Naive B cell (primary cell): ENCODE data around the gene HNRNPL. TPM values are rescaled to one million over a fixed set of nuclear protein-coding genes. Genes with fewer than 3 reads are reported as not detected.
"Not testable (repeated sequence)": the region's sequence is repeated elsewhere in the genome, so short reads cannot be mapped to it uniquely, and the experiment has no call there.

Experiments
- ATAC-seq, 2 donors: fragments of 150-1000 bp; cut with Tn5 transposase; 2 replicates each; pipeline ENCODE4 v1.10.0; 2021; ENCODE audit warnings: low read depth in 2 of 2, mild to moderate bottlenecking in 2 of 2, moderate library complexity in 2 of 2
- DNase-seq: peaks from one replicate; pipeline ENCODE4 v3.0.0; 2022
- H3K27ac Mint-ChIP-seq, 6 donors: one replicate each; pipeline ENCODE4 v1.8.0; 2020 to 2022; ENCODE audit warnings: mild to moderate bottlenecking in 6 of 6, mixed read lengths in 6 of 6, moderate library complexity in 5 of 6, inconsistent platforms in 2 of 6
- H3K27me3 Mint-ChIP-seq, 3 donors: one replicate each; pipeline ENCODE4 v1.8.0; 2021 to 2022; ENCODE audit warnings: mixed read lengths in 3 of 3, mild to moderate bottlenecking in 1 of 3
- H3K36me3 Mint-ChIP-seq, 2 donors: one replicate each; pipeline ENCODE4 v1.8.0; 2020 to 2022; ENCODE audit warnings: mixed read lengths in 2 of 2, inconsistent platforms in 1 of 2, mild to moderate bottlenecking in 1 of 2
- H3K4me1 Mint-ChIP-seq, 3 donors: one replicate each; pipeline ENCODE4 v1.8.0; 2020 to 2022; ENCODE audit warnings: mixed read lengths in 3 of 3, inconsistent platforms in 1 of 3, mild to moderate bottlenecking in 1 of 3, moderate library complexity in 1 of 3
- H3K4me3 Mint-ChIP-seq, 8 donors: one replicate each; pipeline ENCODE4 v1.8.0; 2020 to 2022; ENCODE audit warnings: mild to moderate bottlenecking in 8 of 8, mixed read lengths in 8 of 8, moderate library complexity in 8 of 8, inconsistent platforms in 2 of 8
- H3K9me3 Mint-ChIP-seq, 7 donors: one replicate each; pipeline ENCODE4 v1.8.0; 2020 to 2022; ENCODE audit warnings: mixed read lengths in 7 of 7, mild to moderate bottlenecking in 5 of 7, inconsistent platforms in 2 of 7, moderate library complexity in 1 of 7
- polyA plus RNA-seq, 6 donors: library from polyadenylated mRNA; unstranded; fragments of 300-500 nt; fragmentation: Illumina TruSeq; gene quantifications; one replicate each; pipeline ENCODE4 v1.2.3, GENCODE V29; 2021; ENCODE audit warnings: low read depth in 6 of 6

The HNRNPL gene
- polyA plus RNA-seq, 6 donors from 2014 or later, result 29.0 to 116 (median 99.3) TPM

DNA sequence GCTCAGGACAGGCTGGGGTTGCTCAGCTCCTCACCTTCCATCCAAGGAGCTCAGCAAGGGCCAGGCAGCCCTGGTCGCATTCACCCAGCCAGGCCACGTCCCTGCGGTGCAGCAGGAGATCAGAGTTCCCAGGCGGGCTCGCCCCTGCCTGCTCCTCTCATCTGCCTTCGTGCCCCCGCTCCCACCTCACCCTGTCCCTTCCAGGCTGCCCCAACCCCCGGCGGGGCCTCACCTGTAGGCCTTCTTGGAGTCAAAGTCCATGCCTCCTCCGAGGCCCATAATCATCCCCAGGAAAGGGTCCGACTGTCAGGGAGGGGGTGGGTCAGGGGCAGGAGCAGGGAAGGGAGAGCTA, 29.6 kb upstream of the HNRNPL start:
- no peak for DNase-seq
- Mint-ChIP-seq H3K4me3 (peak overlapping the region in 5 of 8 donors; percentile 22 to 79 (median 79)), H3K27ac (peak overlapping the region in 3 of 6 donors; percentile 96 to 99 (median 98)), H3K36me3 (no peaks in the 10 kb centered on the region), H3K9me3 (no peaks in the 10 kb centered on the region), H3K27me3 (no peaks in the 10 kb centered on the region), H3K4me1 (peaks cover 34 to 55% (median 37%) of the 10 kb centered on the region in 3 donors)
- ATAC-seq, result no peak

DNA sequence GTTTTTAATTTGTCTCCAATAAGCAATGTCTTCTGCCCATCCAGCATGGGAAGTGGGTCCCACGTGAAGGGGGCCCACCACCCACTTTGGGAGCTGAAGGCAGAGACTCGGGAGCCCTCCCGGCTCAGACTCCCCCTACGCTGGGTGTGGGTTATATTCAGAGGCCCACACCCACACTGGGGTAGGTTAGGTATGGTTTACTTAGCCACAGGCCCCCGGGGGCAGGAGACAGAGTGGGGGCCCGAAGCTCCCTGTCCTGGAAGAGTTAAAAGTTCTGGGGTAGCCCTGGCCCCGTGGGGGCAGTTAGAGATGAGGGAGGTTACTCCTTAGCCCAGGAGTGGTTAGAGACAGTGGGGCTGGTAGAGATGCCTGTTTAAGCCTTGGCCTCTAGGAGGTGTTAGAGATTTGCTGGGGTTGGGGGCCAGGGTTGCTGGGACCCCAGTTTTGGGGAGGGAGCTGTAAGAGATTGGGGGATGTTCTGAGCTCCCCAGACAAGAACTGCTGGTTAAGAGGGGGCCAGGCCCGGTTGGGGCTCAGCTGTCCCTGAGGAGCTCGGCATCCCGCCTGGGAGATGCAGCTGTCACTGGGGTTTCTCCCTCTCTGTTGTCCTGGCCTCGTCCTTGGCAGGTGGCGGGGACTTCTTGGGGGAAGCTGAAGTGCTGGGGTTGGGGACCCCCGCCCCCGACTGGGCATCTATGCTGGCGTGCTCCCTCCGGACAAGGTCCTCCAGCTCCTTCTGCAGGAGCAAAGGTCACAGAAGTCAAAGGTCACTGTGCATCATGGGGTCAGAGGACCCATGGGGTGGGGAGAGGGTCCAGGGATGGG, 29.0 kb upstream of the HNRNPL start:
- peaks cover 34 to 54% (median 37%) of the 10 kb centered on the region in 3 donors for H3K4me1 Mint-ChIP-seq
- DNase-seq (no peak), ATAC-seq (no peak)
- H3K4me3 Mint-ChIP-seq, result peak overlapping the region; percentile 79 to 91 (median 85)
- peak overlapping the region; percentile 96 to 99 (median 98) for H3K27ac Mint-ChIP-seq
- H3K27me3 Mint-ChIP-seq, result no peaks in the 10 kb centered on the region
- H3K9me3 Mint-ChIP-seq, result no peaks in the 10 kb centered on the region
- H3K36me3 Mint-ChIP-seq, result no peaks in the 10 kb centered on the region

DNA sequence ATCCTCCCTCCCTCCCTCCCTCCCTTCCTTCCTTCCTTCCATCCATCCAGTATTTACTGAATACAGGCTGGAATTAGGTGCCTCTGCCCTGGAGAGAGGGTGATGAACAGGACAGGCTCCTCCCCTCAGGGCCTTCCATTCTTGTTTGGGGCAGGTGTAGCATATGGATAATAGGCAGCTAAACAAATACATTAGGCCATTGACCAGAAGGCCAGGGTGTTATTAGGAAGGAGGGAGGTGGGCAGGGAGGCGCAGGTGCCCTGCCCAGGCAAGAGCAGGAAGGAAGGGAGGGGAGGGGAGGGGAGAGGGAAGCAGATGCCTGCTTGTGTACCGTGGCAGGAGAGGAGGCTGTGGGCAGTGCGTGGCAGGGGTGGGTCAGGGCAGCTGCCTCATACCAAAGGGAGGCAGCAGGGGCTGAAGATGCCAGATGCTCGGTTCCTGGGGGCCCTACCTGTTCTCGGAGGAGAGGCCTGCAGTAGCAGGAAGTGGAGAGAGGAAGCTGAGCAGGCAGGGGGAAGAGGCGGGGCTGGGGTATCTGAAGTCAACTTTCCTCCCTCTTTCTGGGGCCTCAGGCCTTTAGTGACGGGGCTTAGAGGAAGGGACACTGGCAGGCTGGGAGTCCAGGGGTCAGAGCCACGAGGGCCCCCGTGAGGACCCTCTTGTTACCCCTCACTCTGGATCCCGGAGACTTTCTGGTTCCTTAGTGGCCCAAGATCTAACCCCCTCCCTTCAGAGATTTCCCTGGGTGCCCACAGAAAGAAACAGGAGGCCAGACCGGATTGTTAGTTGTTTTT, 28.2 kb upstream of the HNRNPL start, which contains the start of gene RINL:
Gene RINL (minus strand): TSS at position 495 of the 794 bp plus-strand sequence. CDS start 1,533 bp downstream, outside the sequence.
- no peaks in the 10 kb centered on the region for H3K36me3 Mint-ChIP-seq
- DNase-seq (peak; percentile 78), ATAC-seq (peak; percentile 96)
- H3K27ac Mint-ChIP-seq, result peak within 1 kb of the TSS; percentile 96 to 99 (median 98)
- no peaks in the 10 kb centered on the region for H3K27me3 Mint-ChIP-seq
- no peaks in the 10 kb centered on the region for H3K9me3 Mint-ChIP-seq
- H3K4me3 Mint-ChIP-seq, result peak within 1 kb of the TSS; percentile 79 to 91 (median 85)
- H3K4me1 Mint-ChIP-seq, result peaks cover 31 to 48% (median 34%) of the 10 kb centered on the region in 3 donors

DNA sequence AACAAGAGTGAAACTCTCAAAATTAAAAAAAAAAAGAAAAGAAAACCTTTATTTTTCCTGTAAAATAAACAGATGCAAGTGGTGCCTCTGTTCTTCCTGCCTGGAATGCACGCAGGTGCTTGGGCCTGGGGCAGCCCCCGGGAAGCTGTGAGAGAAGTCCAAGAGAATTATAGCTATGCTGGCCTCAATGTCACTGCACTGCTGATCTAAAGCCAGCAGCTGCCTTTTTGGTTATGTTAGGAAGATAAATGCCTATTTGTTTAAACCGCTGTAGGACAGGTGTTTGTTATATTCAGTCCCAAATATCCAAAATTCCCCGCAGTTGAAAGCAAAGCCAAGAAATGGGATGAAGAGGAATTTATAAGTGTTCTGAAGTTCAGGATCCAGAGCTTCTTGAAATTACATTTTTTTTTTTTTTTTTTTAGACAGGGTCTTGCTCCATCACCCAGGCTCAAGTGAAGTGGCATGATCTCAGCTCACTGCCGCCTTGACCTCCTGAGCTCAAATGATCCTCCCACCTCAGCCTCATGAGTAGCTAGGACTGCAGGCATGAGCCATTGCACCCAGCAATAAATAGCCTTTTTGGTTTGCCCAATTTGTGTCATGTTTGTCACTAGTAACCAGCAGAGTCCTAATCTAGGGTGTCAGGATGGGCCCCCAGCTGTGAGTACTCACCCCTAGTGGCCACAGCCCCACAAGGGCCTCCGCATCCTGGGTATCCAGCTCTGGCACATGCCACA, 26.0 kb upstream of the HNRNPL start:
- H3K36me3 Mint-ChIP-seq, result no peaks in the 10 kb centered on the region
- peaks cover 34 to 49% (median 36%) of the 10 kb centered on the region in 3 donors for H3K4me1 Mint-ChIP-seq
- no peaks in the 10 kb centered on the region for H3K9me3 Mint-ChIP-seq
- no peak for DNase-seq
- ATAC-seq, result no peak
- peak overlapping the region in 4 of 6 donors; percentile 87 to 99 (median 95) for H3K27ac Mint-ChIP-seq
- H3K27me3 Mint-ChIP-seq, result no peaks in the 10 kb centered on the region
- H3K4me3 Mint-ChIP-seq, result peak overlapping the region in 3 of 8 donors; percentile 6 to 32 (median 21)

DNA sequence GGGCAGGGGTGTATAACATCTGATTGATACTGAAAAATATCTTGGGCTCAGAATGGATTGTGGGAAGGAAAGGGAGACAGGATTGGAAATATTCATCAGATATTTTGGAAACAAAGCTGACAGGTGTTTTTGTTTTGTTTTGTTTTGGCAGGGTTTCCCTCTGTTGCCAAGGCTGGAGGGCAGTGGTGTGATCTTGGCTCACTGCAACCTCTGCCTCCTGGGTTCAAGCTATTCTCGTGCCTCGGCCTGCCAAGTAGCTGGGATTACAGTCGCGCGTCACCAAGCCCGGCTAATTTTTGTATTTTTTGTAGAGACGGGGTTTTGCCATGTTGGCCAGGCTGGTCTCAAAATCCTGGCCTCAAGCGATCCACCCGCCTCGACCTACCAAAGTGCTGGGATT, 23.6 kb upstream of the HNRNPL start:
- H3K36me3 Mint-ChIP-seq, H3K27me3 Mint-ChIP-seq, H3K9me3 Mint-ChIP-seq, DNase-seq, ATAC-seq: not testable (repeated sequence)
- Mint-ChIP-seq H3K4me1 (peaks cover 40 to 57% (median 51%) of the 10 kb centered on the region in 3 donors), H3K4me3 (peak overlapping the region in 1 of 8 donors; percentile 38), H3K27ac (peak overlapping the region in 2 of 6 donors; percentile 43 to 67)

DNA sequence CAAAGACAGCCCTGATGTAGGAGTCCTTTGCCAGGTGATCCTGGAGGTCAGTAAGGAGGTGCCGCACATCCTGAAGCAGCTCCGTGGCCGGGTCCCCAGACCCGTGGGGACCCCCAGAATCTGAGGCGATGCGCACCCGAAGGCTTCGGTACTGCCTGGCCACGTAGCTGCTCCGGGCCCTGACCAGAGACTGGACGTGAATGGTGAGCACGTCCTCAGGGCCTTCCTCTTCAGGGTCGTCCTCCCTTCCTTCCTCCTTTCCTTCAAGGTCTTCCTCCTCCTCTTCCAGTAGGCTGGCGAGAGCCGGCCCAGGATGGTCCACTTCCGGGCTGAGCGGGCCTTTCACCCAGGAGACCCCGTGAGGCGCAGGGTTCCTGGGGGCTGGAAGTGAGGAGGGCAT, 20.8 kb upstream of the HNRNPL start:
- ATAC-seq, result no peak
- H3K27me3 Mint-ChIP-seq, result no peaks in the 10 kb centered on the region
- H3K36me3 Mint-ChIP-seq, result no peaks in the 10 kb centered on the region
- H3K4me1 Mint-ChIP-seq, result peaks cover 37 to 54% (median 48%) of the 10 kb centered on the region in 3 donors
- H3K4me3 Mint-ChIP-seq, result peak overlapping the region; percentile 83 to 98 (median 92)
- peak overlapping the region in 5 of 6 donors; percentile 58 to 97 (median 94) for H3K27ac Mint-ChIP-seq
- no peak for DNase-seq
- H3K9me3 Mint-ChIP-seq, result no peaks in the 10 kb centered on the region

DNA sequence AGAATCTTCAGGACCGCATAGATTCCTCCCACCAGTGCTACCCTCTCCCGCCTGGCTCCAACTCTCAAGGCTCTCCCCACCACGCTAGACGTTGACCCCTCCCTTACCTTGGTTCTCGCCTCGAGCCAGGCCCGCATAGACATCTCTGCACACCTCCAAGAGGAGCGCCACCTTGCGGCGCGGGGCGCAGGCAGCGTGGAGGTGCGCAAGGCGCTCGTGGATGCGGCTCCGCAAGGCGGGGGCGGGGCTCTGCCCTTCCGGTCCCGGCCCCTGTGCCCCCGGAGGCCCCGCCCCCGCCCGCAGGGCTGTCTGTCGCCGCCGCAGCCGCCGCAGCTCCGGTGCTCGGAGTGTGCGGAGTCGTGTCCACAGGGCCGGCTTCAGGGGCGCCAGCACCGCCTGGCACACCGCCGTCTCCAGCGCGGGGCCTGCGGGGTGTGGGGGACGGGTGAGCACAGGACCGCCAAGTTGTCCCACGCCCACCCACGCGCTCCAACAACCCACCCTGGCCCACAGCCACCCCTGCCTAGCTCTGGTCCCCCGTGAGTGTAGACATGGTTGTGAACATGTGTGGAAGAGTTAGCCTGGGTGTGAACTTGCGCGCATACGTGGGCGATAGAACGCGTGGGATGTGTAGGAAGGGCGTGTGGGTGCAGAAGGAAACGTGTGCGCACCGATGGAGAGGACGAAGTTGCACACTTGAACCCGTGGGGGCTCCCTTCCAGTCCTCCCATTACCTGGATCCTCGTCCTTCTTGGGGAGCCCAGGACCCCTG, 20.2 kb upstream of the HNRNPL start:
- ATAC-seq (peak; percentile 90 to 93), DNase-seq (peak; percentile 95)
- H3K4me3 Mint-ChIP-seq, result peak overlapping the region; percentile 93 to 98 (median 97)
- peak overlapping the region; percentile 91 to 99 (median 95) for H3K27ac Mint-ChIP-seq
- peaks cover 42 to 59% (median 54%) of the 10 kb centered on the region in 3 donors for H3K4me1 Mint-ChIP-seq
- H3K9me3 Mint-ChIP-seq, result peaks cover 0 to 3% (median 0%) of the 10 kb centered on the region in 7 donors
- H3K36me3 Mint-ChIP-seq, result no peaks in the 10 kb centered on the region
- no peaks in the 10 kb centered on the region for H3K27me3 Mint-ChIP-seq

DNA sequence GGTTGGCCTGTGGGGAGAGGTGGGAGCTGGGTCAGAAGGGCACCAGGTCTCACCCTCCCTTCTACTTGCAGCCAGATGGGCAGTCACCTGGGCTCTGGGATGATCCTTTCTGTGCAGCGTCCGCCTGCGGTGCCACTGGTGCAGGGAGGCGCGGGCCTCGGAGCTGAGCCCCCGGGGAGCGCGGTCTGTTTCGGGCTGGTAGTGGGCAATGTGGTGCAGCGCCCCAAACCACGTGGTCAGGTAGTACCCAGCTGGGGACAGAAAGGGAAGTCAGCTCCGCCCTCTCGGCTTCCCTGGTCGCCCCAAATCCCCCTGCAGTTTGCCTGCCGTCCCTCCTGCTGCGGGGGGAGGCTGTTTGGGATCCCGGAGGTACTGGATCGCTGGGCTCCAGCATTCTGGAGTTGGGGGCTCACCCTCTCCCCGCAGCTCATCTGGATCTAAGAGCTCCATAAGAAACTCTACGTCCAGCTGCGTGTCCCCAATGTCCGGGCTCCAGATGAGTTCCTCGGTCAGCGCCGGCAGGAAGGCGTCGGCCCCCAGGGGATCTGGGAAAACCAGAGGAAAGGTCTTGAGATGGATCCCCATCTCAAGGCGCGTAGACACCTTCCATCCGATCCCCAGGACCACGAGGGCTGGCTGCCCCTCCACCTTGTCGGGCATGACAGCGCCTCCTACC, 19.5 kb upstream of the HNRNPL start:
- Mint-ChIP-seq H3K4me1 (peaks cover 48 to 66% (median 61%) of the 10 kb centered on the region in 3 donors), H3K36me3 (no peaks in the 10 kb centered on the region), H3K27ac (peak overlapping the region in 5 of 6 donors; percentile 94 to 99 (median 96)), H3K4me3 (peak overlapping the region; percentile 93 to 98 (median 97)), H3K9me3 (peaks cover 0 to 4% (median 2%) of the 10 kb centered on the region in 7 donors), H3K27me3 (no peaks in the 10 kb centered on the region)
- ATAC-seq, result peak; percentile 46
- peak; percentile 67 for DNase-seq

DNA sequence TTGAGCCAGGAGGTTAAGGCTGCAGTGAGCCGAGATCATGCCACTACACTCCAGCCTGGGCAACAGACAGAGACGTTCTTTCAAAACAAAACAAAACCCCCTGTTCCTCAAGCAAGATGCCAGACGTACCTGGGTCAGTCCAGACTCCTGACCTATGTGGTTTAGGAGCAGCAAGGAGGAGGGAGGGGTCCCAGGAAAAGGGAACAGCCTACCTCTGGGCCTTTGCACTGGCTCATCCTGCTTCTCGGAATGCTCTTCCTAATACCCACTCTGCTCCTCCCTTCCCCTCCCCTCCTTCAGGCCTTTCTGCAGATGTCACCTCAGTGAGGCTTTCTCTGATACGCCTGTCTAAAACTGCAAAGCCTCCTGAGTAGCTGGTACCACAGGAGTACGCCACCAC, 18.8 kb upstream of the HNRNPL start:
- ATAC-seq (no peak), DNase-seq (no peak)
- H3K4me3 Mint-ChIP-seq, result peak overlapping the region; percentile 93 to 98 (median 97)
- H3K9me3 Mint-ChIP-seq, result peaks cover 0 to 5% (median 2%) of the 10 kb centered on the region in 7 donors
- H3K27me3 Mint-ChIP-seq, result no peaks in the 10 kb centered on the region
- H3K36me3 Mint-ChIP-seq, result no peaks in the 10 kb centered on the region
- peak overlapping the region in 5 of 6 donors; percentile 80 to 96 (median 94) for H3K27ac Mint-ChIP-seq
- H3K4me1 Mint-ChIP-seq, result peaks cover 51 to 68% (median 64%) of the 10 kb centered on the region in 3 donors

DNA sequence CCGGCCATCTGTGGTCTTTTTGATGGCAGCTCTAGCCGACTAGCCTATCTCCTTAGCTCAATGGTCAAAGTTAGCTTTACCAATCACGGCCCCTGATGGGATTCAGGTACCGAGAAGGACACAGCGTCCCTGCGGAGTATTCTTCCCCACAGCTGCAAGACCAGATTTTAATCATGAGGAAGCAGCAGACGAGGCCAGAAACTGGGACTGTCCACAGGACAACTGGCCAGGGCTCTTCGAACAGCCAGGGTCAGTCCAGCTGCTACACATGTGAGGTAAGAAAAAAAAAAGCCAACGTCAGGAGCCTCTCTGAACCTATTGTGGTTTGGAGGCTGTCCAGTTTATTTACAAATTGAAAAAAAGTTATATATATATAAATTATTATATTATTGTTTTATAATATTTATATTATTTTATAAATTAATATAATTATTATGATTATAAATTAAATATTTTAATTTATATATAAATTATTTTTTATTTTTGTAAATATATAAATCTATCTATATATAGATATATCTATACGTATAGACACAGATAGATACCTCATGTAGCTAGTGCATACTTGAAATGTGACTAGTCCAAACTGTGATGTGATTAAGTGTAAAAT, 17.5 kb upstream of the HNRNPL start:
- peaks cover 53 to 77% (median 70%) of the 10 kb centered on the region in 3 donors for H3K4me1 Mint-ChIP-seq
- DNase-seq, result no peak
- H3K9me3 Mint-ChIP-seq, result peaks cover 0 to 5% (median 2%) of the 10 kb centered on the region in 7 donors
- ATAC-seq, result no peak
- H3K36me3 Mint-ChIP-seq, result no peaks in the 10 kb centered on the region
- H3K27ac Mint-ChIP-seq, result peak overlapping the region in 4 of 6 donors; percentile 62 to 98 (median 96)
- peak overlapping the region in 5 of 8 donors; percentile 34 to 84 (median 44) for H3K4me3 Mint-ChIP-seq
- no peaks in the 10 kb centered on the region for H3K27me3 Mint-ChIP-seq

DNA sequence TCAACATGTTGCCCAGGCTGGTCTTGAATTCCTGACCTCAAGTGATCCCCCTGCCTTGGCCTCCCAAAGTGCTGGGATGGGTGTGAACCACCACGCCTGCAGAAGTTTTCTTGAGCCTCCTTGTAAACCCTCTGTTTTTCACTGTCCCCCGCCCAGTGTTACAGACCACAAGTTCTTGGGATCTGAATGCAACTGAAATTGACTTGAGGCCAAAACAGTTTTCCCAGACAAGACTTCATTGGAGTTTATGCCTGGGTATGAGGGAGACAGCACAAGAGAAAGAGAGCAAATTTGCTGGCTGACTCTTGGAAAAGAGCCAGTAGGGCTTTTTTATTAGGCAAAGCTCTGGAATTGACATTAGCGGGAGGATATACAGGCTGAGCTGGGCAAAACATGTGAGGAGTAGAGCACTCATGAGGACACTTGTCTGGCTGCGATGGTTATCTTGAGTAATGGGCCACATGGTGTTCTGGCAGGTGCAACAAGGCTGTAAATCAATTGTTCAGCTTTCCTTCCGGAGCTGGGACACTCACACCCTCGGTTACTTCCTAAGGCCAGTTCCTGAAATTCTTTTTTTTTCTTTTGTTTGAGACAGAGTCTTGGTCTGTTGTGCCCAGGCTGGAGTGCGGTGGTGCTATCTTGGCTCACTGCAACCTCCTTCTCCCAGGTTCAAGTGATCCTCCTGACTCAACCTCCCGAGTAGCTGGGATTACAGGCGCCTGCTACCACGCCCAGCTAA, 12.7 kb upstream of the HNRNPL start:
- ATAC-seq (no peak), DNase-seq (no peak)
- peak overlapping the region; percentile 19 to 86 (median 62) for H3K4me3 Mint-ChIP-seq
- H3K9me3 Mint-ChIP-seq, result peaks cover 0 to 5% (median 2%) of the 10 kb centered on the region in 7 donors
- no peaks in the 10 kb centered on the region for H3K36me3 Mint-ChIP-seq
- no peaks in the 10 kb centered on the region for H3K27me3 Mint-ChIP-seq
- H3K27ac Mint-ChIP-seq, result peak overlapping the region in 5 of 6 donors; percentile 61 to 97 (median 88)
- peaks cover 45 to 79% (median 63%) of the 10 kb centered on the region in 3 donors for H3K4me1 Mint-ChIP-seq
